ENCODE data around the gene ANK3.

ANK3 gene

GRCh38 chr10:60413306-60414012 is 23.8 kb upstream of the ANK3 start:
- DNase-seq (ENCODE audit: low read depth, low spot score) = no peak

- no peak for DNase-seq (ENCODE audit: low read depth, low spot score)
Measured at GRCh38 chr10:60410970-60411369, 21.3 kb upstream of the ANK3 start.

- DNase-seq (ENCODE audit: low read depth, low spot score) = no peak
Measured at GRCh38 chr10:60409202-60409601, 19.5 kb upstream of the ANK3 start.

DNA sequence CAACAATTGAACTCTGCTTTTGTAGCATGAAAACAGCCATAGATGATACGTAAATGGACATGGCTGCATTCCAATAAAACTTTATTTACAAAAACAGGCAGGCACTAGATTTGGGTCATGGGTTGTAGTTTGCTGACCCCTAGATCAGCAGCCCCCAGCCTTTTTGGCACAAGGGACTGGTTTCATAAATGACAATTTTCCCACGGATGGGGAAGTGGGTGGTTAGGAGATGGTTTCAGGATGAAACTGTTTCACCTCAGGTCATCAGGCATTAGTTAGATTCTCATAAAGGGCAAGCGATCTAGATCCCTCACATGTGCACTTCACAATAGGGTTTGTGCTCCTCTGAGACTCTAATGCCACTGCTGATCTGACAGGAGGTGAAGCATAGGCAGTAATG is 16.5 kb upstream of the ANK3 start:
- no peak for DNase-seq (ENCODE audit: low read depth, low spot score)

DNA sequence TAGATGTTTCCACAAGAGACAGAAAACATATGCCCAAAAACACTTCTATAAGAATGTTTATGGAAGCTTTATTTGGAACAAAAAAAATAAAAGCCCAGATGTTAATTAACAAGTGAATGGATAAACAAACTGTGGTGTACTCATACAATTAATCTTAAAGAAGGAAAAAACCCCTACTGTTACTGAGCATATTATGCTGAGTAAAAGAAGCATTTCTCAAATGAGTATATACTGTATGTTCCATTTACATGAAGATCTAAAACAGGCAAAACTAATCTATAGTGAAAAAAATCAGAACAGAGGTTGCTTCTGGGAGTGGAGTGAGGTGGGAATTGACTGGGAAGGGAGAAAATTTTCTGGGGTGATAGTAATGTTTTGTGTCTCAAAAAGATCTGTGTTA is 15.5 kb upstream of the ANK3 start:
- no peak for DNase-seq (ENCODE audit: low read depth, low spot score)

- DNase-seq (ENCODE audit: low read depth, low spot score) = no peak
Measured at GRCh38 chr10:60403168-60403873, 13.6 kb upstream of the ANK3 start.

GRCh38 chr10:60400366-60400765 is 10.7 kb upstream of the ANK3 start:
- no peak for DNase-seq (ENCODE audit: low read depth, low spot score)

DNA sequence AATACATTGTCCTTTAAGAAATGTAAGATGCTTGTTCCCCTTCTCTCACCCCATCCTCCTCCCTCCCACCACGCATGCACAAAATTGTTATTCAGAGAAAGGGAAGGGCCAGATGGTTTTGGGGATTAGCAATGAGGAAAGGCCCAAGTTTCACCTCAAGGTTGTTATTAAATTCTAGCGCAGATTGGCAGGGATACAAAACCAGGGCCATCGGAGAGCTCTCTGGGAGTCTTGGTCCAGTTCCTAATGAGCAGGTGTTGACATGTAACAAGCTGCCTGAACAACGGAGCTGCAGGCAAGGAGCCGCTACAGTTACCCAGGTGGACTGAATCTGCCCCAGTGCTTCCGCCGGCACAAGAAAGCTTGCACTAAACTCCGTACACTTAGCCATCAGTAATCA is 9.7 kb upstream of the ANK3 start:
- no peak for DNase-seq (ENCODE audit: low read depth, low spot score)

DNA sequence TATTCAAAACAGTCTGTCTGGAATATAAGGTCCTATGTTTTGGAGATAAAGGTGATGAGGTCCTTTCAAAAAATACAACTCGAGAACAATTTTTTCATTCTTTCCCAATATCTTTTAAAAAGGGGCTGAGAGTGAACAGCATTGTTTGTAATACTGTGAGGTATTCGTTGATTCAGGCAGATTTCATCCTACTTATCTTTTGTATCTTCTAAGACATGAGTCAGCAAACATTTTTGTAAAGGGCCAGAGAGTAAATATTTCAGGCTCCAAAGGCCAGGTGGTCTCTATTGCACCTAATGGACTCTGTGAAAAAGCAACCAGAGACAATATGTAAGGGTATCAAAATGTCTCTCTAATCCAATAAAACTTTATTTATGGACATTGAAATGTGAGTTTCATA is 8.1 kb upstream of the ANK3 start:
- no peak for DNase-seq (ENCODE audit: low read depth, low spot score)

DNA sequence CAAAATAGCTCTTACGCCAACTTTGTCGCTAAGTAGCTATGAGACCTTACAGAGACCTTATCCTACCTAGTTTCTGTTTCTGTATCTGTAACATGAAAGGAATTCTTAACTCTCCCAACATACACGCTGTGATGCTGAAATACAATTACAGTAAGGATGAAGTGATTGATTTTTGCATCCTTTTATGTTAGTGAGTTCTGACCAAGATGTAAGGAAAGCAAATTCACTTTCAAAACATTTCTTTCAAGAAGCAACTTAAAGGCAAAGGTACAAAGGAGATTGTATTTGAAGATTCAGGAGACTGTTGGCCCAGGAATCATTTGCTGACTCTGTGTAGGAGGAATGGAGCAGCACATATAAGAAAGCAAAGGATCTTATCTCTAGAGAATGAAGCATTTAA is 7.1 kb upstream of the ANK3 start:
- no peak for DNase-seq (ENCODE audit: low read depth, low spot score)

- DNase-seq (ENCODE audit: low read depth, low spot score) = no peak
Measured at GRCh38 chr10:60395711-60396110, 6.0 kb upstream of the ANK3 start.

DNA sequence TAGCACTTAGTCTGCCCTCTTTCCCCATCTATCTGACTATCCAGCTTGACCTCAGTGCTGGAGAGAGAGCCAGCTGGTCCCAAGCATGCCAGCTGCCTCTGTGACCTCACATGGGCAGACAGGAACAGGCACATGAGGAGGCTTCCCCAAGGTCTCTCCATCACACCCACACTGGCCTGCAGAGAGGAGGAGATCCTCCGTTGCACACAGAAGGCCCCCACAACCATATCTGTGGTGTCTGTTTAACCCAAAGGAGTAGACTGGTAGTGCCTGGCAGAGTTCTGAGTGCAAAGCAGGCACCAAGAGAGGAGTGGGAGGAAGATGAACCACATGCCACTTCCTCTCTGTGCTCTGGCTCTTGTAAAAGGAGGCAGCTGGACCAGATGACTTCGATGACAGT is 4.8 kb upstream of the ANK3 start:
- no peak for DNase-seq (ENCODE audit: low read depth, low spot score)

- DNase-seq (ENCODE audit: low read depth, low spot score) = no peak
Measured at GRCh38 chr10:60390224-60390626, 550 bp upstream of the ANK3 start.

DNA sequence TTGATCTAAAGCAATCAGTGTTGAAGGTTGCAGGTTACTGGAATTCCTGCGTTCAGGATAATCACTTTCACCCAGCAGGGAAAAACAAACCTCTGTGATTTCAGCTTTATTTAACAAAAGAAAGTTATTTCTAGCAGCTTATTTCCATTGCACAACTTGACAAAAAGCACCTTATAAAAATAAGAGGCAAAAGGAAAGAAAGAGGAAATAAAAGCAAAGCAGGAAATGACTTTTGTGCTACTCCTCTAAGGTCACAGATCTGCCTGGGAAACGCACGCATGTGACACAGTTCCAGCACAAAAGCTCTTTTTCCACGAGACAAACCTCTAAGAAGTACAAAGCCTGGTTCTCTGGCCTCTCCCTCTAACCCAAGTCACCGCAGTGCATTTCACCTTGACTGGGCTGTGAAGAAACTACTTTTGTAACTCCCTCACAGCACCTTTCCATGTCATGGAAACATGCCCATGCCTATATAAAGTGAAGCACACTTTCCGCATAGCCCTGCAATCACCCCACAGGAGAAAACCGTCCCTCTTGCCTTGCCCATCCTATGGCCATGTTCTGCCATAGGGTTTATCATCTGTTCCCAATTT is 870 bp downstream of the ANK3 start:
- DNase-seq (ENCODE audit: low read depth, low spot score) = no peak

DNA sequence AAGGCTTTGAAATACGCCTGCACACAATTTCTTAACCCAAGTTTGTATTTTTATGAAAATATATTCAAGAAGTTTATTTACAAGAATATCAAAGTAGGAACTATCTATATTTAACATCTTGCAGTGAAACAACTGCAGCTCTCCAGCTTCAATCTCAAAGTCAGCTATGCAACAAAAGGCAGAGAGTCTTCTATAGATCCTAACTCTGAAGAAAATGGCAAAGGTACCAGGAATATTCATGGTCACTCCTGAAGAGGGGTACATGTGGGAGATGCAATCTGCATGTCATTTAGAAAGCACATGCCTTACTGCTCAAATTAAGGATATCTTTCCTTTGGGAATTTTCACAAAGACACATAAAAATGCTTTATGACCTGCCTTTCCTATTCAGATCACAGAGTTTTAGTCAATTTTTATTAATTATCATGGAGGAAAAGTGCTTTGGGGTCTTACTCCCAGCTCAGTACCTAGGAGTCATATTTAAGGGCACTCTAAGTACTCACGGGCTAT is 1.5 kb downstream of the ANK3 start:
- DNase-seq (ENCODE audit: low read depth, low spot score) = no peak

DNA sequence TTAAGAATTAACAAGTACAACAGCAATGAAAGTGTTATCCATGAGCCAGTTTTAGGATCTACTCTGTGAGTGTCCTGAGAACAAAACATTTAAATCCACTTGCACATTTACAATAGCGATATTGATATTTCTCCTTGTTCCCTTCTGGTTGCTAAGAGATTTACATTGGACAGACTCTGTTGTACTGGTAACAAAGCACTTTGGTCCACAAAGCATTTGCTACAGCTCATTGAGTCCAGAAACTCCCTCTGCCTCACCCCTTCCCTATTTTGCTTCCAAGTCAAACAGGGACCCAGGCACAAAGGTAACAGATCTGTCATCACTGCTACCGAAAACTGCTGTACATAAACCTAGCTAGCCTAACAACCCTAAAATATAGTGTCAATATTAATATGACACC is 2.1 kb downstream of the ANK3 start:
- DNase-seq (ENCODE audit: low read depth, low spot score) = no peak

GRCh38 chr10:60385399-60385738 is 4.3 kb downstream of the ANK3 start:
- DNase-seq (ENCODE audit: low read depth, low spot score) = no peak

DNA sequence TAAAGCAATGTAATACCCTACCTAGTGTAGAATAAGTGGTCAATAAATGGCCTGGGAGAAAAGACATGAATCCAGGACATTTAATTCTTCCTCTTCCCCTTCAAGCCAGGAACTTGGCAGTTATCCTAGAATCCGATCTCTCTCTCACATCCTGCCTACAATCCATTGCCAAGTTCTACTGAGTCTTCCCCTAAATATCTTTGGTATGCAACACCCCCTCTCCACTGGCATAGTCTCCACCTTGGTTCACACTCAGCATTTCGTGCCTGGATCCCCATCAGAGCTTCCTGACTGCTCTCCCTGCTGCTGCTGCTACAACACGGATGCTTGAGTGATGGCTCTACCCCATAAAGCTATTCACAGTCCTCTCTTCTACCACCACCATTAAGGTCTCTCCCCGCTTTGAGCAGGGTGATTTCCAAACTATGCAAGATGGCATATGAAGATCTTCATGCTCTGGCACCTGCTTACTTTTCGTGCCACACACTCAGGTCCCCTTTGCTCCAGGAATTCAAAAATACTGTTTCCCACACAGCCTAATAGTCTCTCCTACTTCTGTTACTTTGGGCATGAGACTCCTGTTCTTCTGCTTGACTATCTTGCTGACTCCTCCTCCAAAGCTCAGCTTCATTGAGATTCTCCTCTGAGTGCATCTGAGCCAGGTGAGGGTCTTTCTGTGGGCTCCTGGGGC is 4.8 kb downstream of the ANK3 start:
- no peak for DNase-seq (ENCODE audit: low read depth, low spot score)

DNA sequence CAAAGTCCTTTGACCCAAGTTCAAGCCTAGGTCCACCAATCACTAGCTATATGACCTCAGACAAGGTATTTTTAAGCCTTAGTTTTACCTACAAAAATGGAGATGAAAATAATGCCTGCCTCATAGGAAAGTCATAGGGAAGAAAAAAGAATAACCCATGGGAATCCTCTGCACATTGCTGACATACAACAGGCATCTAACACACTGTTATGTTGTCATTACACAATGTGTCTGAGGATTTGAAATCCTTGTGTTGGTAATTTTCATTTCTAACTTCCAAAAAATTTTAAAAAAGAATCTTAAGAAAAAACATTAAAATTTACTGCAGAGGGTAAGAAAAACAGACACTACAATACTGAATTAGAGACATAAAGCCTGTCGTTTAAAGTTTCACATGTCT is 5.7 kb downstream of the ANK3 start:
- DNase-seq (ENCODE audit: low read depth, low spot score) = no peak

DNA sequence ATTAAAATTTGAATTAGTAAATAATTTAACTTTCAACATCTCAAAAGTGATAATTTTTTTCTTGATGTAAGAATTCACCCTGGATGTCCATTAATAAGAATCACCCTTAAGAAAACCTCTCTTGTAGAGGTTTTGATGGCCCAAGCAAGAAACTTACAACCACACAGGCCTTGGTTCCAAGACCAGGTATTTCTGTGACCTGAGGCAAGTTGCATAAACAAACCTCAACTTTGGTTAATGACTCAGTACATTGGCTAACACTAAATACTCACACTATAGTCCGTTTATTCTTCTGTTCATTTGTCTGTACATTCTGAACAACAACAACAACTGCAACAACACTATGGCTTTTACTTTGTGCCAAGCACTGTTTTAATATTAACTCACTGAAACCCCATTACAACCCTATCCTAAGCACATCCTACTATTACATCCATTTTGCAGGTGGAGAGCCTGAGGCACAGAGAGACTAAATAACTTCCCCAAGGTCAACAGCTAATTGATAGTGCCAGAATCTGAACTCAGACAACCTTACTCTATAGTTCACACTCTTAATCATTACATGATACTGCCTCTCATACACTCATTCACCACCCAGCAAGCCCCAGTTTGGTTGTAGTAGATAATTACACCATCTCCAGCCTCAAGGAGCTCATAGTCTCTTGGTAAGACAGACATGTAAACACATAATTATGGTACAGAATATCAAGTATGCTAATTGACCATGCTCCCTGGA is 6.6 kb downstream of the ANK3 start:
- DNase-seq (ENCODE audit: low read depth, low spot score) = no peak

DNA sequence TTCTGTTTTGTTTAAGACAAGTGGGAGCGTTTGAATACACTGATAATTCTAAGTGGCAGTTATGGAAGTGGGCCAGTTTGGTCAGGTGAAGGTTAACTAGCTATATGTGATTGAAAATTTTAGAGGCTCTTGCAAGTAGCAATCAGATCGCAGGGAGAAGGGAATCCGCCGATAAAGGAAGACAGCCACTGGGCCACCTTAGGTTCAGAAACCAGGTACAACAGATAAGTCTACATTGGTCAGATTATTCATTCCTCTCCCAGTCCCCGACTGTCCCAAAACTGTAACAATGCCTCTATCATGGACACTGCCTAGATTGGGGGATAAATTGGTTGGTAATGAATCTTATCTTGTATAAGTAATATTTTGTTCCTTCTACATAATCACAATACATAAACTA is 8.9 kb downstream of the ANK3 start:
- no peak for DNase-seq (ENCODE audit: low read depth, low spot score)

GRCh38 chr10:60377955-60378354 is 11.7 kb downstream of the ANK3 start:
- DNase-seq (ENCODE audit: low read depth, low spot score) = no peak

Measured in ELF-1 (cell line).